GM06990 (cell line): ENCODE data around the gene RALY.

Source experiments
- DNase-seq: peaks from one replicate; pipeline ENCODE4 v3.0.0-alpha.2; 2011; ENCODE audit not compliant: insufficient read length; ENCODE audit errors: extremely low read depth
- H3K27me3 ChIP-seq: replicated peaks from 2 replicates; pipeline ENCODE4 v1.6.0; 2011; ENCODE audit warnings: low read length; ENCODE audit not compliant: control insufficient read depth, insufficient read depth
- H3K36me3 ChIP-seq: 2 replicates; pipeline ENCODE4 v1.5.1; 2011; ENCODE audit warnings: low read length; ENCODE audit not compliant: control insufficient read depth, insufficient read depth
- H3K4me3 ChIP-seq: replicated peaks from 2 replicates; pipeline ENCODE4 v1.5.1; 2011; ENCODE audit warnings: low read depth, mild to moderate bottlenecking, control low read depth, low read length
- CTCF ChIP-seq: IDR thresholded peaks from 2 replicates; pipeline ENCODE4 v1.5.1; 2011; ENCODE audit warnings: low read length, control low read depth, mild to moderate bottlenecking, inconsistent platforms; ENCODE audit not compliant: insufficient read depth, poor library complexity, severe bottlenecking

RALY gene

GRCh38 chr20:34004790-34005457 is 11.2 kb downstream of the RALY start:
- Histone ChIP-seq H3K4me3 (no peak overlapping the region), H3K27me3 (no peaks in the 10 kb centered on the region), H3K36me3 (no peaks in the 10 kb centered on the region; the same call in 1 of the 2 replicates)
- no peak for DNase-seq
- no peak for TF ChIP-seq CTCF

DNA sequence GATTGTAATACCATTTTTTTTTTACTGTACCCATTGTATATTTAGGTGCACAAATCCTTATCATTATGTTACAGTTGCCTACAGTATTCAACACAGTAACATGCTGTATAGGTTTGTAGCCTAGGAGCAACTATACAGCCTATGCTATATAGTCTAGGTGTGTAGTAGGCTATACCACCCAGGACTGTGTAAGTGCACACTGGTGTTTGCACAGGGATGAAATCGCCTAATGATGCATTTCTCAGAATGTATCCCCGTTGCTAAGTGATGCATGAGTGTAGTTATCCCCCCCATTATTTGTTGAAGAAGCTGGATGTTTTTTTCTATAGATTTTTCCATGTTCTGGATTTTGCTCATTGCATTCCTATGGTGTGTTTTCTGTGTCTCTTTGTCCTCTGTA is 12.9 kb downstream of the RALY start:
- TF ChIP-seq CTCF, result no peak
- DNase-seq, result no peak
- no peaks in the 10 kb centered on the region; the same call in 1 of the 2 replicates for H3K36me3 ChIP-seq
- no peak overlapping the region for H3K4me3 ChIP-seq
- no peaks in the 10 kb centered on the region for H3K27me3 ChIP-seq

- Histone ChIP-seq H3K27me3 (no peaks in the 10 kb centered on the region), H3K4me3 (no peak overlapping the region), H3K36me3 (no peaks in the 10 kb centered on the region; the same call in 1 of the 2 replicates)
- TF ChIP-seq CTCF, result no peak
- DNase-seq, result no peak
These were observed 14.8 kb downstream of the RALY start for GRCh38 chr20:34008477-34008876.

DNA sequence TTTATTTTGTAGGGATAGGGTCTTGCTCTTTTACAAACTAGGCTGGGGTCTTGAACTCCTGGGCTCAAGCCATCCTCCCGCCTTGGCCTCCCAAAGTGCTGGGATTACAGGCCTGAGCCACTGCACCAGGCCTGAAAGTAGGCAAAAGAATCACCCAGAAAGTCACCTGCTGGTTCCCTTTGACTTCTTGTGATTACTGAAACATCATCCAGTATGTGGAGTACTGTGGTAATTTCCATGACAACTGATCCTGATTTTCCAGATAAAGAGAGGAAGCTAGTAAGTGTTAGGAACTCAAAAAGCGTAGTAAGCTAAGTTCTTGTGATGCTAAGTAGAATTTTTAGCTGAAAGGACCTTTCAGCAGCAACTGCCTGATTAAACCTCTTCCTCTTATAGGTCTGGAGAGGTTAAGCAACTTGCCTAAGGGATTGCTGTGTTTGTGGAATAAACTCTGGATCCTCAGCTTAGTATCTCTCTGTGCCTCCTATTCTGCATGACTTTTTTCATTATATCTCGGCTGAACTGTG is 16.8 kb downstream of the RALY start:
- no peaks in the 10 kb centered on the region; the same call in 1 of the 2 replicates for H3K36me3 ChIP-seq
- TF ChIP-seq CTCF, result no peak
- H3K27me3 ChIP-seq, result no peaks in the 10 kb centered on the region
- no peak overlapping the region for H3K4me3 ChIP-seq
- no peak for DNase-seq

- Histone ChIP-seq H3K36me3 (no peaks in the 10 kb centered on the region; the same call in 1 of the 2 replicates), H3K4me3 (no peak overlapping the region), H3K27me3 (no peaks in the 10 kb centered on the region)
- no peak for DNase-seq
- no peak for TF ChIP-seq CTCF
These were observed 17.6 kb downstream of the RALY start for GRCh38 chr20:34011275-34011674.

DNA sequence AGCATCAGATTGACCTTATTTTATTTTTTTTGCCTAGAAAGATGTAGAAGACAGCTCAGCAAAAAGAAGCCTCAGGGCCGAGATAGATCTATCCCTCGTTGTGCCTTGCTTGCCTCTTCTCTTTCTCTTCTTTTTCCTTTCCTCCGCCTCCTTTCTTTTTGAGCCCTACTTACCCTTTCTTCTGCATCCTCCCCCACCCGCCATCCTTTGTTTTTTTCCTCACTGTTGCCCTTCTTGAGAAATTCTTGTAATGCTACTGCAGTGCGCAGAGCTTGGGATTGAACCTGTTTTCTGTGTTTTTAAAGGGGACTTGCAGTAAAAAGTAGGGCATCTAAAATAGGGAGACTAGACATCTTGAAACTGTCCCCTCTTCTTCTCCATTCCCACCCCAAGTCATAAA is 18.6 kb downstream of the RALY start:
- no peak for TF ChIP-seq CTCF
- H3K27me3 ChIP-seq, result no peaks in the 10 kb centered on the region
- H3K36me3 ChIP-seq, result no peaks in the 10 kb centered on the region
- H3K4me3 ChIP-seq, result no peak overlapping the region
- DNase-seq, result no peak
